Renal cortical epithelial cell (primary cell): ENCODE measurements around the gene PSMB5. TPM values are rescaled to one million over a fixed set of nuclear protein-coding genes. Genes with fewer than 3 reads are reported as not detected.
"Not testable (repeated sequence)": the region's sequence is repeated elsewhere in the genome, so short reads cannot be mapped to it uniquely, and the experiment has no call there.

ENCODE experiments used
- DNase-seq: peaks from one replicate; pipeline ENCODE4 v3.0.0-alpha.2; 2011; ENCODE audit warnings: low read depth
- total RNA-seq: library from RNA; depleted of rRNA; stranded (reverse); fragments of >200 nt; gene quantifications from 2 replicates; pipeline ENCODE4 v1.2.3, GENCODE V29; 2014

The PSMB5 gene
- total RNA-seq, 1 donor from 2014 or later: 167 TPM

- DNase-seq: no peak
These were observed 19.1 kb downstream of the PSMB5 start for GRCh38 chr14:23015618-23016017.

DNA sequence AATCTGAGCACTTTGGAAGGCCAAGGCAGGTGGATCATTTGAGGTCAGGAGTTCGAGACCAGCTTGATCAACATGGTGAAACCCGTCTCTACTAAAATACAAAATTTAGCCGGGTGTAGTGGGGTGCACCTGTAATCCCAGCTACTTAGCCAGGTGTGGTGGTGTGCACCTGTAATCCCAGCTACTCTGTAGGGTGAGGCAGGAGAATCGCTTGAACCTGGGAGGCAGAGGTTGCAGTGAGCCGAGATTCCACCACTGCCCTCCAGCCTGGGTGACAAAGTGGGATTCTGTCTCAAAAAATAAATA is 21.0 kb downstream of the PSMB5 start:
- not testable (repeated sequence) for DNase-seq

DNA sequence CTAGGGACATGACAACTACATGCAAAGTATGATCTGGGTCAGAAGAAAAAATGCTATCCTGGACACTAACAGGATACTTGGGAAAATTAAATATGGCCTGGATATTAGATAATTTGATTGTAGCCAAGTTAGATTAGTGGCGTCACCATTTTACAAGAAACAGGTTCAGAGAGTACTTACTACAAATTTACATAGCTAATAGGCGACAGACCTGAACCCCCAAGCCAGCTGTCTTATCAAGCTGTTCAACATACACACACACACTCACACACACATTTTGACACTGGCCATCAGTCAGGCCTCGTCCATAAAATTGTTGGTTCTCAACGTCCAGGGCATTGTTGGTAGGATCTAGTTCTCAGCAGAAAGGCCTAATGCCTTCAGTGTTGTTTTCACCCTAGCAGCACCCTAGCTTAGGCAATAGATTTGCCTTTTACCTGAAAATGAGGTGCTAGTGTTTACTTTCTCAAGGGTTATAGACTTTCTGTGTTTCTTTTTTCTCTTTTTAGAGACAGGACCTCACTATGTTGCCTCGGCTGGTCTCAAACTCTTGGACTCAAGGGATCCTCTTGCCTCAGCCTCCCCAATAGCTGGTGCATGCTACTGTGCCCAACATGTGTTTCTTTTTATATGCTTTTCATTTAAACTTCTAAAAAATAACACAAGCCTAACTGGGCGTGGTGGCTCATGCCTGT is 21.5 kb downstream of the PSMB5 start:
- DNase-seq: no peak

GRCh38 chr14:23009939-23010726 is 24.6 kb downstream of the PSMB5 start, which contains the start of gene C14orf93:
C14orf93 (minus strand) TSS chr14:23010143; CDS start chr14:22999023, 11,120 bp downstream.
- peak; percentile 28 for DNase-seq

- DNase-seq: no peak
These were observed 25.2 kb downstream of the PSMB5 start for GRCh38 chr14:23009483-23009938.

GRCh38 chr14:23008831-23009230 is 25.9 kb downstream of the PSMB5 start:
- DNase-seq: no peak

DNA sequence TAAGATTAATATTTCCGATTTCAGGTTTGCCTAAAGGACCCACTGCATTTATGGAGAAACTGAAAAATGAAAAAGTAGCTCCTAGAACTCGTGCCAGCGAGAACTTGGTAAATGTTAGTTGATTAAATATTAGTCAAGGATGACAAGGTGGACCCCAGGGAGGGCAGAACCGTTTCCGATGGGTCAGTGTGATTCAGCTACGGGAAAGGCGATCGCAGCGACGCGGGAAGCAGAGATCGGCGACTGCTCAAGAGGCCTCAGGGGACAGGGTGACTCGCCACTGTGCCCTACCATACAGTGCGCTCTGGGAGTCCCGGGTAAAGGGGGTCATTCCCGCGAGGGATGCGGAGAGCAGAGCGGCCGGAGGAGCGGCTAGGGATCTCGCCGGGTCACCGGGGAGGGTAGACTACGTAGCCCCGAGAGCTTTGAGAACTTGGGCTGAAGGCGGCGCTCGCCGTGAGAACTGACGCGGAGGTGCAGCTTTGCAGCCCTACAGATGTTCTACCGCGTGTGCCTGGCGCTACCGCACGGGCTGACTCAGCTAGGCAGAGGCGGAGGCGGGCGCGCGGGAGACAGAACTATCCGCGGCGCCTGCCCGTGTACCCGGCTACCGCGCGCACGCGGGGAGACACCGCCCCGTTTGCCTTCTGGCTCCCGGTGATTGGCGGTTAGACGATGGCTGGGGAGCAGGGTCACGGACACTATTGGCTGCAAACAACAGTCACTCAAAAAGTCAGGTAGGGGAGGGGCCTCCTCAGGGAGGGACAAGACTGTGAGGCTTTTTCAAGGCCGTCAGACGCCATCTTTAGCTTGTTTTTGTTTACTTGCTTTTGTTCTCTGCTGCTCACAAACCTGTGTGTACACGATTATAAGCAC is 27.9 kb downstream of the PSMB5 start:
- peak; percentile 95 for DNase-seq

DNA sequence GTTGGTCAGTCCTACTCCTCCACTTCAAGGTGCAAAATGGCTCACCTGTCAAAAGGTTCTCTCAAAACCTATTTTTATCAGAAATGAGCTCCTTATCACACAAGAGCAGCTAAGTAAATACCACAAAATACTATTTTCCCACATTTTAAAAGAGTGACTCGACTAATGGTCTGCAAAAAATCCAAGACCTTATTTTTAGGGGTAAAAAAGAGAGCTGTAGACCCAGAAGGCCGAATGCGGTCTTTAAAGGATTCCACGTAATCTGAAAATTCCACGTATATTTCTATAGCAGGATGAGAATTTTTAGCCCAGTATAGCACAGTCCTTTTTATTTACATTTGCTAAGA is 28.5 kb downstream of the PSMB5 start:
- no peak for DNase-seq

DNA sequence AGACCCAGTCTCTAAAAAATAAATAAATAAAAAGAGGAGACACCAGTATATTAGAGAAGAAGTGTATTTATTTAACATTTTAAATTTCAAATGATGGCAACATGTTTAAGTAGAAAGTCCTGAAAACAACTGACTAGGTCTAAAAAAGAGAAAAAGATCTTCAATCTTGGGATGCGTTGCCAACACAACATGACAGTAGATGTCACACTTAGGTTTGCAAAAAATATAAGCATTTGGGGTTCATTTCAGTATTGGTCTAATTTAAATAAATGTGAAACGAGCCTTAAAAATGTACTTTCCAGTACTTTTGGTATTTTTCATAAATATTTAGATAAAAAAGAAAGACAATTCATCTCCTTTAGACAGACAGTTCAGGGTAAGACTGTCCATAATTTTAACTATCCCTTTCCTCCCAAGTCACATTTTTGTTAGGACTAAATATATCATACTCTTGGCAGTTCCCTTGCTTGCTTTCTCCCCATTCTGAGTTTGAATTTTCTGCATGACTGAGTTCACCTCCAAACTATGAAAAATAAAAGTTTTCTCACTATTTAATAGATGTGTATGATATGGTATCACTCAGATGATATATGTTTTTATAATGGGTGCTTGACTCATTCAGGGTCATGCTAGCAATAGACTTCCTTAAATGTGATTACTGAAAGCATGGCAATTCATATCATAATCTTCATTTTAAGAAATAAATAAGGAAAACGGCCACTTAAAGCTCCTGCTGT is 29.1 kb downstream of the PSMB5 start:
- no peak for DNase-seq

GRCh38 chr14:23004274-23004673 is 30.4 kb downstream of the PSMB5 start:
- DNase-seq: not testable (repeated sequence)

DNA sequence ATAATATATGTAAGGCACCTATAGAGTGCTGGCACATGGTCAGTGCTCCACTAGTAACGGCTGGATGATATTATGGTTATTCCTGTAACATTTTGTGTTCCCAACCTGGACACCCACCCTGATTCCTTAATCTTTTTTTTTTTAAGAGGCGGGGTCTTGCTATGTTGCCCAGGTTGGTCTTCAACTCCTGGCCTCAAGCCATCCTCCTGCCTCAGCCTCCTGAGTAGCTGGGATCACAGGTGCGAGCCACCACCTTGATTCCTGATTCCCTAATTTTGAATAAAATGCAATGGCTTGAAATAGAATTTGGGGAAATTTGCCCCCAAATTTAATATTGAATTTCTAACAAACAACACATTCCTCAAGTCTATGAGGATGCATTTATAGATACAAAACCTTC is 32.1 kb downstream of the PSMB5 start:
- DNase-seq: no peak

DNA sequence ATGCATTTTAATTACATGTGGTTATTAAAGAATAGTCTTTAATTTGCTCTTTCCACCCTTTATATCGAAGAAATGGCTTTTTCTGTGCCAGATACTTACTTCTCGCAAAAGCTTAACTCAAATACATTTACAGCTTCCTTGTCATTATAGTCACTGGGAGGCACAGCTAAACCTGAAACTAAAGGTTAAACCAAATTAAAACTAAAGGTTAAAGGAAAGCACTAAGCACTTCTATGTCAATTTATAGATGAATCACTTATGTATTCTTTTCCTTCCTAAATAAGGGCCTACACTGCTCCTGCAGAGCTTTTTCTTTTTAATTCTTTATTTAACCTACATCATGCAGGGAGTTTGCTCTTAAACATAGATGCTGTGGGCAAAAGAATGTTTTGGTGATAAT is 33.8 kb downstream of the PSMB5 start:
- DNase-seq: no peak

- DNase-seq: no peak
These were observed 36.2 kb downstream of the PSMB5 start for GRCh38 chr14:22998329-22999012.

GRCh38 chr14:22997676-22998323 is 36.9 kb downstream of the PSMB5 start:
- no peak for DNase-seq

- DNase-seq: no peak
These were observed 37.7 kb downstream of the PSMB5 start for GRCh38 chr14:22996768-22997654.

DNA sequence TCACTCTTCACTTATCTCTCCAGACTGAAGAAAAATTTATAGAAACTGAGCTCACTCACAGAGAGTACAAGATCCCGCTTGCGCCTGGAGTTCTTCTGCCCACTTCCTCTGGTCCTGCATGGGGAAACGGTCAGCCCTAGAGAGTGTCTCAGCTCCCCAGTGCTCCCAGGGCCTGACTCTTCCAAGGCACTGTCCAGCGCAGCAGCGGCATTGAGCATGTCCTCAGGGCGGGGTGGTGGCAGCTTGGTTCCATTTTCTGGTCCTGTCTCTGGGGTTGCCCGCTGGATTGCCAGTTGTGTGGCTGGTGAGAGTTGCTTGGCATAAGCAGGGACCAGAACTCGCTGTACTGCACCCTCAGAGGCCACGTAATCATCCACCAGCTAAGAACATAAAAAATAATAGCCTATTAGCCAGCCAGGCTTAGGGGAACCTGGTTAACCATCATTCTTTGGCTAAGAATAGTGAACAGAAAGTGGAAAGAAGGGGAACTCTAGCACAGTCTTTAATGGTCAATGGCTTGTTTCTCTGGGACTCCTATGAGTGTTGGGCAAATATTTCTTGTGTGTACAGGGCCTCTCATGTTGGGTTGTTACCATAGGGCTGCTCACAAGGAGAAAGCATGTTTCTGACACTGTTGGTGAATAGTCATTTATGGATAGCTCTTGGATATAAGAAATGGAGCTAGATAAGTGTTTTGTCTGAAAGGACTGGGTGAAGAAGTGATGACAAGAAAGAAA is 38.6 kb downstream of the PSMB5 start:
- DNase-seq: no peak

GRCh38 chr14:22994762-22995275 is 39.9 kb downstream of the PSMB5 start:
- peak; percentile 76 for DNase-seq

DNA sequence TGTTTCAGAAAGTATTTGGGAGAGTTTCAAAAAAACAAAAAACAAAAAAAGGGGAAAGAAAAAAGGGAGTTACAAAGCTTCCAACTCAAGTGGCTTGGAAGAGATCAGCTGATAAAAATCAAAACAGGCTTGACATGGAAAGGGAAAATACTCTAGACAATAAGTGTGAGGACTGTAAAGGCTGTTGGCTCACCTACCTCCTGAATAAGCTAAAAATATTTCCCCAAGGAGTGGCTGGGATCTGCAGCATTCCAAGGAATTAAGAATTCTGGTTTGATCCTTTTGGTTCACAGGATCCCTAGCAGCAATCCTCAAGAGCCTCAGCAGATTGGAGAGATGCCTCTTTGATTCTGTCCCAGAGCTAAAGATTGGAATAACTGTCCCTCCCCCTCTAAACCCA is 41.2 kb downstream of the PSMB5 start:
- no peak for DNase-seq

DNA sequence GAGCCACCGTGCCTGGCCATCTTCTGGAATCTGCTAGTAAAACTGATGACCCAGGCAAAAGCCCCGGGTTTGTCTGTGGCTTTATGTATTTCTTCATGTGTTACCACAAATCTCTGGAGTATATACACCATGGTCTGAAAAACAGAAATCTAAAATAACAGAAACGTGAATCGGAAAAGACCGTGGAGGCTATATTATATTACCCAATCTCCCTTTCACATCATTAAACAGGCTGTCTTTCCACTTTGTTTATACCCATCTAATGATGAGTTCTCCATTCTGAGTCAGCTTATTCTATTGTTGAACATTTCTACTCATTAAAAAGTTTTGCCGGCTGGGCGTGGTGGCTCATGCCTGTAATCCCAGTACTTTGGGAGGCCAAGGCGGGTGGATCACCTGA is 42.8 kb downstream of the PSMB5 start:
- no peak for DNase-seq
